HL-60 (cell line): ENCODE measurements around the gene CNTNAP5.
A peak's percentile ranks its signal among the peaks of the same experiment; 100 is the strongest.

Experiments
- DNase-seq, 2 experiments: peaks; one replicate each; pipeline ENCODE4 v3.0.0-alpha.2; 2010 to 2020; ENCODE audit warnings: low read depth in 1 of 2, low spot score in 1 of 2
- H3K27ac ChIP-seq: fragments of 250-450 bp; sonication (Bioruptor Pico); replicated peaks from 2 replicates; pipeline ENCODE4 v1.5.1; 2020; ENCODE audit warnings: mild to moderate bottlenecking, moderate library complexity
- H3K27me3 ChIP-seq: fragments of 250-450 bp; sonication (Bioruptor Pico); 2 replicates; pipeline ENCODE4 v1.5.1; 2021; ENCODE audit warnings: mild to moderate bottlenecking, moderate library complexity; ENCODE audit not compliant: insufficient read depth, poor library complexity, severe bottlenecking
- H3K4me3 ChIP-seq: replicated peaks from 2 replicates; pipeline ENCODE4 v1.5.1; 2011; ENCODE audit warnings: mild to moderate bottlenecking, control low read depth, low read length; ENCODE audit not compliant: insufficient read depth
- GABPA ChIP-seq: IDR thresholded peaks from 2 replicates; pipeline ENCODE4 v1.6.1; 2012; ENCODE audit warnings: low read depth
- POLR2AphosphoS5 ChIP-seq: IDR thresholded peaks from 2 replicates; pipeline ENCODE4 v1.6.1; 2012; ENCODE audit warnings: low read depth
- SPI1 ChIP-seq: IDR thresholded peaks from 2 replicates; pipeline ENCODE4 v1.6.1; 2012; ENCODE audit warnings: low read depth, mild to moderate bottlenecking, borderline replicate concordance
- TF ChIP-seq, protein P1 (sequence below): IDR thresholded peaks from 2 replicates; pipeline ENCODE4 v1.6.1; 2012; ENCODE audit warnings: low read depth; ENCODE audit not compliant: insufficient replicate concordance
- TF ChIP-seq, protein P2 (sequence below): IDR thresholded peaks from one replicate; pipeline ENCODE4 v1.5.1; 2011; ENCODE audit warnings: low read length, control low read depth, inconsistent platforms; ENCODE audit not compliant: insufficient read depth

The CNTNAP5 gene

DNA sequence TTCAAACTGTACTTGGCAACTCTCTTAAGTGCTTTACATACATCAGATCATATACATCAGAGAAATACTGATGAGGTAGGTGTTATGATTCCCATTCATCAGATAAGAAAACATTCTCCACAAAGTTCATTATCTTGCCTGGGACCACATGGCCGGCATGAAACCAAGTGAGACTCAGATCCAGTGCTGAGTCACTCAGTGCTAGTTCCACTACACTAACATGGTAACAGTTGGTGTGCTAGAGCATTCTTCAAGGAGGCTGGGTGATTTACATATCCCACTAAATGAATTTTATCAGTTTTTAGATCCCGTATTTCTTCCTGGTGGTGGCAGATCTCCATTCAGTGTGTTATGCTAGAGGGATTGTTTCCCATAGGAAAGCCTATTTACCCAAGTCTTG is 772.0 kb downstream of the CNTNAP5 start:
- H3K4me3 ChIP-seq, result no peak overlapping the region
- H3K27me3 ChIP-seq, result no peaks in the 10 kb centered on the region
- no peak overlapping the region for H3K27ac ChIP-seq
- TF ChIP-seq, protein P1, sequence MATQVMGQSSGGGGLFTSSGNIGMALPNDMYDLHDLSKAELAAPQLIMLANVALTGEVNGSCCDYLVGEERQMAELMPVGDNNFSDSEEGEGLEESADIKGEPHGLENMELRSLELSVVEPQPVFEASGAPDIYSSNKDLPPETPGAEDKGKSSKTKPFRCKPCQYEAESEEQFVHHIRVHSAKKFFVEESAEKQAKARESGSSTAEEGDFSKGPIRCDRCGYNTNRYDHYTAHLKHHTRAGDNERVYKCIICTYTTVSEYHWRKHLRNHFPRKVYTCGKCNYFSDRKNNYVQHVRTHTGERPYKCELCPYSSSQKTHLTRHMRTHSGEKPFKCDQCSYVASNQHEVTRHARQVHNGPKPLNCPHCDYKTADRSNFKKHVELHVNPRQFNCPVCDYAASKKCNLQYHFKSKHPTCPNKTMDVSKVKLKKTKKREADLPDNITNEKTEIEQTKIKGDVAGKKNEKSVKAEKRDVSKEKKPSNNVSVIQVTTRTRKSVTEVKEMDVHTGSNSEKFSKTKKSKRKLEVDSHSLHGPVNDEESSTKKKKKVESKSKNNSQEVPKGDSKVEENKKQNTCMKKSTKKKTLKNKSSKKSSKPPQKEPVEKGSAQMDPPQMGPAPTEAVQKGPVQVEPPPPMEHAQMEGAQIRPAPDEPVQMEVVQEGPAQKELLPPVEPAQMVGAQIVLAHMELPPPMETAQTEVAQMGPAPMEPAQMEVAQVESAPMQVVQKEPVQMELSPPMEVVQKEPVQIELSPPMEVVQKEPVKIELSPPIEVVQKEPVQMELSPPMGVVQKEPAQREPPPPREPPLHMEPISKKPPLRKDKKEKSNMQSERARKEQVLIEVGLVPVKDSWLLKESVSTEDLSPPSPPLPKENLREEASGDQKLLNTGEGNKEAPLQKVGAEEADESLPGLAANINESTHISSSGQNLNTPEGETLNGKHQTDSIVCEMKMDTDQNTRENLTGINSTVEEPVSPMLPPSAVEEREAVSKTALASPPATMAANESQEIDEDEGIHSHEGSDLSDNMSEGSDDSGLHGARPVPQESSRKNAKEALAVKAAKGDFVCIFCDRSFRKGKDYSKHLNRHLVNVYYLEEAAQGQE, result no peak
- TF ChIP-seq POLR2AphosphoS5 (no peak), SPI1 (no peak), GABPA (no peak)
- TF ChIP-seq, protein P2, sequence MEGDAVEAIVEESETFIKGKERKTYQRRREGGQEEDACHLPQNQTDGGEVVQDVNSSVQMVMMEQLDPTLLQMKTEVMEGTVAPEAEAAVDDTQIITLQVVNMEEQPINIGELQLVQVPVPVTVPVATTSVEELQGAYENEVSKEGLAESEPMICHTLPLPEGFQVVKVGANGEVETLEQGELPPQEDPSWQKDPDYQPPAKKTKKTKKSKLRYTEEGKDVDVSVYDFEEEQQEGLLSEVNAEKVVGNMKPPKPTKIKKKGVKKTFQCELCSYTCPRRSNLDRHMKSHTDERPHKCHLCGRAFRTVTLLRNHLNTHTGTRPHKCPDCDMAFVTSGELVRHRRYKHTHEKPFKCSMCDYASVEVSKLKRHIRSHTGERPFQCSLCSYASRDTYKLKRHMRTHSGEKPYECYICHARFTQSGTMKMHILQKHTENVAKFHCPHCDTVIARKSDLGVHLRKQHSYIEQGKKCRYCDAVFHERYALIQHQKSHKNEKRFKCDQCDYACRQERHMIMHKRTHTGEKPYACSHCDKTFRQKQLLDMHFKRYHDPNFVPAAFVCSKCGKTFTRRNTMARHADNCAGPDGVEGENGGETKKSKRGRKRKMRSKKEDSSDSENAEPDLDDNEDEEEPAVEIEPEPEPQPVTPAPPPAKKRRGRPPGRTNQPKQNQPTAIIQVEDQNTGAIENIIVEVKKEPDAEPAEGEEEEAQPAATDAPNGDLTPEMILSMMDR, result no peak
- DNase-seq, result no peak

DNA sequence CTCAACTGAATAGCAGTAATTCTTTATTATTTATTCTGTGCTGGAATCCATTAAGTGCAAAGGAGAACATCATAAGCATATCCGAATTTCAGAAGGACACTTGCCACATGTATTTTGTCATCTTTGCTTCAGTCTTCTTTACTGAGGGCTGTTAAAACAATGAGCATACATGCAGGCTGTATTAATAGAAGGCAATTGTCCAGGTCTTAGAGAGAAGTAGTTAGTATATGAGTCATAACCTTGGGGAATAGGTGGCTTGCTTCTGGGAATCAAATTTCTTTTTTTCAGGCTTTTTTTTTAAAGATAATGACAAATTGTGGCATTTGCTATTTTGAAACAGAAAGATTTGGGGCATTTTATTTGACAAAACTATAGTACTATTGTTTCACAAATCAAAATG is 773.5 kb downstream of the CNTNAP5 start:
- DNase-seq, result no peak
- Histone ChIP-seq H3K27me3 (no peaks in the 10 kb centered on the region), H3K27ac (no peak overlapping the region), H3K4me3 (no peak overlapping the region)
- TF ChIP-seq GABPA (no peak), POLR2AphosphoS5 (no peak), SPI1 (no peak)
- TF ChIP-seq, protein P1, result no peak
- TF ChIP-seq, protein P2, result no peak

DNA sequence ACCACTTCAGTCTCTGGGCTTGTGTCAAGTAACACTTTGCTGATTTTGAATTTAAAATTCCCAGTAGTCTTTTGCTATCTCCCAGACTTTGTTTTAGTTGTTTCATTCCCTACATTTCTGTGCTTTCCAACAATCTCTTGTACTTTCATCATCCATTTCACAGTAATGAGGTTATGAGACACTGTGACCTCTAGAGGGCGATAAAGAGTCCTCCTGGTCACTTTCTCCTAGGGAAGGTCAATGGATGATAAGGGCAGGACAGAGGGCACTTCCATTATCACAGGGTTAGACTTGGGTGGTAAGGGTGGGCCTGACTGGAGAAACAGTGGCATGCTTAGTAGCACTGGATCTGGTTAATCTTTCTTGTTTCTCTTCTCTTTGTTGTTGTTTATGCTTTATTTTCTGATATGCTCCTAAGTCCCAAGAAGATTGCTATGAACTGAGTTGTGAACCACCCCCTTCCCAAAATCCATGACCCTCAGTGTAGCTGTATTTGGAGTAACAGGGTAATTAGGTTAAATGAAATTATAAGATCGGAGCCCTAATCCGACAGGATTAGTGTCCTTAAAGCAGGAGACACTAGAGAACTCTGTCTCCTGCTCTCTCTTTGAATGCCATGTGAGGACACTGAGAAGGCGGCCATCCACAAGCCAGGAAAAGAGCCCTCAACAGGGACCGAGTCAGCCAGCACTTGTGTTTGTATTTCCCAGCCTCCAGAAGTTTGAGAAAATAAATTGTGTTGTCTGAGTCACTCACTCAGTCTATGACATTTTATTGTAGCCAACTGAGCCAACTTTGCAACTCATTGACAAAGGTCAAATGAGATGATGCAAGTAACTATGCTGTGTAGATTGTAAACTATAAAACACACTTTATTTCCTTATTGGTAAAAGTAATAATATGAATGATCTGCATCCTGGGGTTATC is 779.2 kb downstream of the CNTNAP5 start:
- TF ChIP-seq, protein P2, result peak; percentile 59
- no peak for TF ChIP-seq GABPA
- TF ChIP-seq, protein P1, result no peak
- peak in 1 of 2 experiments; percentile 20 for DNase-seq
- Histone ChIP-seq H3K27ac (no peak overlapping the region), H3K4me3 (no peak overlapping the region), H3K27me3 (no peaks in the 10 kb centered on the region)
